CD4-positive, alpha-beta T cell treated with Interleukin-15 for 1 hour (primary cell): ENCODE results near the gene KRT7.
"Not testable (repeated sequence)": the region's sequence is repeated elsewhere in the genome, so short reads cannot be mapped to it uniquely, and the experiment has no call there.

Experiments
- DNase-seq: peaks from one replicate; pipeline ENCODE4 v3.0.0-alpha.2; 2020

Gene KRT7

DNA sequence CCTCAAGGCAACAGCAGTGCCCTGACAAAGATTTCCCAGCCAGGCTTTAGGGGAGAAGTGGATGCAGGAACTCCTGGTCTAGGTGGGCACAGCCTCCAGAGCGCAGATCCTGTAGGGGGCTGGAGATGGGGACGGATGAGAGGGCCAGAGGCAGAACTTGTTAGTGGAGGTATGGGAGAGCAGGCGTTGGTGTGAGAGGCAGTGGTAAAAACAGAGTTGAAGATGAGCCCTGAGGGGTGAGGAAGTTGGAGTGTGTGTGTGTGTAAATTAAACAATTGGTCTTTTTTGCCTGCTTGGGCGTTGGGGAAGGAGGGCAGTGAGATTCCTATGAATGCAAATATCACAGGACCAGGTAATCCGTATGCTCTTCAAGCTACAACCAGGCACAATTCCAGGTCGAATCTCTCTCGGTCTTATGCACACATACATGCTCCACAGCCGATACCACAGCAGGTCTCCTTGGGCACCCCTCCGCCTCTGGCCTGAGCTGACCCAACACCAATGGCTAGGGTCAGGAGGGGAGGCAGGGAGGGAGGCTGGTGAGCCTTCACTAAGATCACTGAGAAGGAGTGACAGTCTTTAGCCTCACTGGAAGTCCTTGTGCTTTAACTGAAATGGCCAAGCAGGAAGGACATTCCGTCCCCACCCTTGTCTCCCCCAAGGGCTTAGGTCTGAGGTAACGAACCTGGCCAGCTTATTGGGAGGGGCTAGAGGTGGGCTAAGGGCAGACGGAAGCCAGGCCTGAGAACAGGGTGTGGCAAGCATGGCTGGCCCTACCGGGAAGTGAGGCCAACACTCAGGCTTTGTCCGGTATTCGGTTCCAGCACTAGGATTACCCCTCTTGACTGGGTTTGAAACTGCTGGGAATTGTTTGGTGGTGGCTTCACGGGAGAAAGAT lies 1.5 kb upstream of the KRT7 start:
- no peak for DNase-seq

DNA sequence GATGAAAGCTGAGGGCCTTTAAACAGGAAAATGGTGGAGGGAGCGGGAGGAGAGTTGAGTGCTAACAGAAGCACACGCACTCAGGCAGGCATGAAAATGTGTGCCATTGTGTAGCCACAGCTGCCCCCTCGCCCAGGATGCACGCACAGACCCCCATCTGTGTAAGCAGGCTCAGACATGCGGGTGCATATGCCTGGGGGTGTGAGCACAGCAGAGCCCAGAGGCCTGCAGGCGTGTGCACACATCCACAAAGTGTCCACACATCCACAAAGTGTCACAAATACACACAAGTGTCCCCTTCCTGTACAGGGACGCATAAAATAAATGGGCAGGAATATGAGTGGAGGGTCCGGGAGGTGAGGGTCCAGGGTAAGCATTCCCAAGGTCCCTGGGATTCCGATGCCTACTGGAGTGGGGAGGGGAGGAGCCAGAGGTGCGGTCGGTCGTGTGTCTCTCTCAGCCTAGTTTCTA lies 805 bp upstream of the KRT7 start:
- no peak for DNase-seq

GRCh38 chr12:52233462-52234207 lies 592 bp downstream of the KRT7 start:
- no peak for DNase-seq

- no peak for DNase-seq
These were observed 1.3 kb downstream of the KRT7 start for GRCh38 chr12:52234223-52234810.

GRCh38 chr12:52235001-52235764 lies 2.1 kb downstream of the KRT7 start:
- no peak for DNase-seq

DNA sequence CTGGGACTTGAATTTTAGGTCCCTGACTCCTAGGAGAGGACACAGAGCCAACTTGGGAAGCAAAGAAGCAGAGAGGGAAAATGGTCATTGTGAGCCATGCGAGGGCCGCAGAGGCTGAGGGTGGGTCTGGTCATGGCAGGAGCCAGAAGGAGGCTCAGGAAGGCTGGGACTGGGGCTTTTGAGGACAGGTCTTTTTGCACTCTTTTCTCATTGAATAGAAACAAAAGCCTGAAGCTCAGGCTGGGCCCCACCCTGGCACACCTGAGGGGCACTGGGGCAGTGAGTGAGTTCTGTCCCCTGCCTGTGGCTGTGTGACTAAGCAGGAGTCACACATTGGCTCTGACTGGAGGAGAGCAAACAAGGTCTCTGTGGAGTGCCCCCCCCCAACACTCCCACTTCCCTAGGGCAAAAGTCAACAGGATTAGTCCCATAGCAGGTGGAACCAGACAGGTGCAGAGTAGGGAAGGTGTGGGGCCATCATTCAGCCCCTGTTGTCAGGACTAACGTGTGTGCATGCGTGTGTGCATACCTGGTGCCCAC lies 2.8 kb downstream of the KRT7 start:
- DNase-seq: no peak

DNA sequence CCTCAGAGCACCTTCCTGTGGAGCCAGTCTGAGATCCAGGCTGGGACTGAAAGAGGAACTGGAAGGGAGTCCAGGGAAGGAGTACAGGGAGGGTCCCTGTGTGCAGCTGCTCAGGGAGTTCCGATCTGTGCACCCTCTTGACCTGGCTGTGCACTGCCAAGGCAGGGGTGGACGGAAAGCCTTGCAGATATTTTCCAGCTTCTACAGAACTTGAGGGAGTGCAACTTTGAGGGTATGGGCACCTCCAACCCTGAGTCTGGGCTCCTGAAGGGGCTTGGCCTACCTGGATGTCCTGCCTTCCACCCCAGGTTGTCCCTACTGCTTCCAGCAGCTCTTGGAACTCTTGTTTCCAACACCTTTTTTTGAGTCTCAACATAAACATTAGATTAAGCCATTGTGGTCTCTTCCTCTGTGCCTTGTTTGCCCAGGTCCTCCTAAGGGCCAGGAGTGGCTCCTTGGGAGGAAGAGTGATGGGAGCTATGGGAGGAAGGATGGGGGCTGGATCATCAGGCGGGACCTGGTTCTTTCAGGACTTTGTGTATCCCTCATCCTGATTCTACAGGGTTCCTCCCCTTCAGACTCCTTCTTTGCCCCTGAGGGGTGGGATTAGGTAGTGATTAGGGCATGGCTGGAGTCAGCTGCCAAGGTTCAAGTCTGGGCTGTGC lies 3.5 kb downstream of the KRT7 start:
- no peak for DNase-seq

- DNase-seq: no peak
These were observed 5.3 kb downstream of the KRT7 start for GRCh38 chr12:52238207-52238840.

DNA sequence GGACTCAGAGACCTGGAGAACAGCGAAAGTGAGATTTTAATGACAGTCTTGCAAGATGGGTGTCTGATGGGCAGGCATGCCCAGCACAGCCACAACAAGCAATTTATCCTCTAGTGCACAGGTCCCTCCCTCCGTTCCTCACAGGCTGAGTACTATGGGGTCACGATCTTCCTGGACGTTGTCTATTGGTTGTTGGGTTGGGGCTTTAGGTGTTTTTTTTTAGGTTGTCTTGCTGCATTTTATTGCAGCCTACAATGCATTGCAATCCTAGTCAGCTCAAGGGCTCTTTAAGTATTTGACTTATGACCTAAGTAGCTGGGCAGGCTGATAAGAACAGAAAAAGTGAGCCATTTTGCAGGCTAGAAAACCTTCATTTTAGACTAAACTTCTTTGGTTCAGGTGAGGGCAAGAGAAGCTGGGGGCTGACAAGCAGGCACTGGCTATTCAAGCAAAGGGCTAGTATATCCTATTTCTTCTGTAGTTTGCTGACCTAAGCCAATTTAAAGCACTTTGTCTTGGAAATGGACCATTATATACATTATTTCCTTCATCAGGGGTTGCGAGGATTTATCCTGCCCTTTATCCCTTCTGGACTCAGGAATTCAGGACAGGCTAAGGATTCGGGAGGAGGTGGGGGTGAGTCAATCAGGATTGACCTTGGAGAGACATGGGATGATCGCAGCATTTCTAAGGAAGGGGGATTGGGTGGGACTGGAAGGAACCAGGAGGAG lies 6.0 kb downstream of the KRT7 start:
- DNase-seq: no peak

- no peak for DNase-seq
These were observed 6.7 kb downstream of the KRT7 start for GRCh38 chr12:52239767-52240166.

GRCh38 chr12:52240247-52240646 lies 7.2 kb downstream of the KRT7 start:
- DNase-seq: not testable (repeated sequence)

DNA sequence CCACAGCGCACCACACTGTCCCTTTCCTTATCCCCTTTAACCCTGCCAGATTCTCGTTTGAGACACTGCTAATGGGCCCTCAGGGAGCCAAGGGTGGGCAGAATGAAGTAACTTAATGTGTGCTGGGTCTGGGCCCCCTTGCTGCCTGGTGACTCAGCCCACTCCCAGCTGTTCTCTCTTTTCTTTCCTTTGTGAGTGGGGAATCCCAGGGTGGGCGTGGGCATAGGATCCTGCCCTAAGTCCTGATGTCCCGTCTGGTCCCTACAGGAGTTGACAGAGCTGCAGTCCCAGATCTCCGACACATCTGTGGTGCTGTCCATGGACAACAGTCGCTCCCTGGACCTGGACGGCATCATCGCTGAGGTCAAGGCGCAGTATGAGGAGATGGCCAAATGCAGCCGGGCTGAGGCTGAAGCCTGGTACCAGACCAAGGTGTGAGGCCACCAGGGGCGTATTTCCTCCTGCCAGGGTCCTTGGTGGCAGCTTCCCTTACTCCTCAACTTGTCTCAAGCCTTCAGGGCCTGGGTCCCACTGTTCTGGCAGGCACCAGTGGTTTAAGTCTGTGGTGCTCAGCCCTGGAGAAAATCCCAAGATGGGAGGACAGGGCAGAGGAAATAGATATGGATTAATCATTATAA lies 8.3 kb downstream of the KRT7 start:
- DNase-seq: no peak

DNA sequence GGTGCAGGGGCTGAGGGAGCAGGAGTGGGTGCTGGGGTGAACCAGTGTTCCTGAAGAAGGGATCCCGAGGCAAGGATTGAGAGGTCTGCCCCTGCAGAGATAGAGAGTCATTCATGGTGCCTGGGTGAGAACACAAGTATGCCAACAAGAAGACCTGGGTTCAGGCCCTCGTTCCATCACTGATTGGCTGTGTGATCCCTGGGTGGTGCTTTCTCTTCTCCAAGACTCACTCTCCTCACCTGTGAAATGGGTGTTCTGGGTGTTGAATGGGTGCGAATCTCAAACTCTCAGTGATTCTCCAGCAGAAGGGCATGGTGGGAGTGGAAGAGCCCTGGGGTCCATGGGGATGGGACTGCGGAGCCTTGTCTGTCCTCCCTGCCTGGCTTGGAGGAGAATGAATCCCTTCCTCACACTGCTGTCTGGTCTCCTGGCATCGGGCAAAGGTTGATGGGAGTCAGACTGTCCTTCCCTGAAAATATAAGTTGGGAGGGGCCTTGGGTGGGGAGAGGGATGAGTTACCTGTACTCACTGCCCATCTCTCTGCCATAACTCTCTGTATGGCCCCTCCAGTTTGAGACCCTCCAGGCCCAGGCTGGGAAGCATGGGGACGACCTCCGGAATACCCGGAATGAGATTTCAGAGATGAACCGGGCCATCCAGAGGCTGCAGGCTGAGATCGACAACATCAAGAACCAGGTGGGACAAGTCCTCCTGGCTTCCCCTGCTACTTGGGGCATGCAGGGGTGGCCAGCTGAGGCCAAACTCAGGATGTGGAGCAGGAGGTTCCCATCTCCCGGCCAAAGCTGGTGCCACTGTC lies 9.6 kb downstream of the KRT7 start:
- DNase-seq: no peak

DNA sequence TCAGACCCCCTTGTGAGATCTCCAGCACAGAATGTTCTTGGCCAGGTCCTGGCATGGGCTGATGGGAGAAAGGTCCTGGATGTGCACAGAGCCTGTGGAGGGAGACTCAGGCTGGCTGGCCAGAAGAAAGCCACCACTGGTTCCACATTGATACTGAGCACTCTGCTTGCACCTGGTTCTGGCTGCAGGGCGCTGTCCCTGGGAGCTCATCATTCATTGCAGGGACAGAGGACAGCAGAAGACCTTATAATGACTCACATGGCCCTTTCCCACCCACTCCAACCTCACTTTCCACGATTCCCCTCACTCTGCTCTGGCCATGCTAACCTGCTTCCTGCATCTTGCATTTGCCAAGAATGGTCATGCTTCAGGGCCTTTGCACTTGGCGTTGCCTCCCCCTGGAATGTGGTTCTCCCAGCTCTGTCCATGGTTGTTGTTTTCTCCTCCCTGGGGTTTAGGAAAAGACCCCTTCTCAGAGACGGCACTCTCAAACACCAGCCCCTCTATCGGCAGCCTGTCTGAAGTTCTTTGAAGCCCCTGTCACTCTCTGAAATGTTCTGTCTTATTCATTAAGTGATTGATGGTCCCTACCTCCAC lies 10.3 kb downstream of the KRT7 start:
- DNase-seq: no peak

GRCh38 chr12:52243856-52244614 lies 11.0 kb downstream of the KRT7 start:
- peak; percentile 72 for DNase-seq

DNA sequence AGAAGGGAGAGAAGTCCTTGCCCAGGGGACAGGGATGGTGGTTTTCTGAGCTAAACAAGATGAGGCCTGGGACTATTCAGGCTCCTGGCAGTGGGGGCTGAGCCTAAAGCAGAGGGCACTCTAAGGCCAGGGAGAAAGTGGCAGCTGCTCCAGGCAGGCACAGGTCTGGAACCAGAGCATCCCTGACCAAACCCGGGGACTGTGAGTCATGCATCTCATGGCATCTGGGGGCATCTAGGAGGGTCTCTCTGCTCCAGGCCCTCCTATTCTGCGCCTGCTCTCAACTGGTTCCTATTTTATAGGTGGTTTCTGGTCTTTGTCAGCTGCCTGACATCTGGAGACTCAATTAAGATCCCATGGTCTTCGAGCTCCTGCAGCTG lies 11.6 kb downstream of the KRT7 start:
- no peak for DNase-seq

DNA sequence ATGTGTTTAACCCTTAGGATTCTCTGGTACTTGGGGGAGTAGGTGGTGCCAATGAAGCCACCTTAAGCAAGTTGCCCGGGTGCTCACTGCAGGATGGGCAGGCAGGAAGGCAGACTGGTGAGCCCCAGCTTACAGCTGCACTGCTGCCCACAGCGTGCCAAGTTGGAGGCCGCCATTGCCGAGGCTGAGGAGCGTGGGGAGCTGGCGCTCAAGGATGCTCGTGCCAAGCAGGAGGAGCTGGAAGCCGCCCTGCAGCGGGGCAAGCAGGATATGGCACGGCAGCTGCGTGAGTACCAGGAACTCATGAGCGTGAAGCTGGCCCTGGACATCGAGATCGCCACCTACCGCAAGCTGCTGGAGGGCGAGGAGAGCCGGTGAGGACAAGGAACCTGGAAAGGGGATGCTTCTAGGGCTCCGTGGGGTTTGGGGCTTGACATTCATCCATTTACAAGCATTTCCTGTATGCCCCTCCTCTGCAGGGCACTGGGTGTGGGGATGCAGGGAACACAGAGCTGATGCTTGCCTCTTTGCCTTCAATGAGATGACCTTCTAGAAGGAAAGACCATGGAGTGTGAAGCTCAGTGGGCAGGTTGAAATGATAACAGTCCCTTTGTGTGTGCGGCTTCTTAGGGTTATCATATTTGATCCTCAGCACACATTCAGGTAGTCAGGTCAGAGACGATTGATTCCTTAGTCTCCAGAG lies 12.4 kb downstream of the KRT7 start:
- no peak for DNase-seq
